CD8-positive, alpha-beta memory T cell (primary cell): ENCODE data around the gene CALHM5. TPM values are rescaled to one million over a fixed set of nuclear protein-coding genes. Genes with fewer than 3 reads are reported as not detected.

Experiments used
- CTCF ChIA-PET: fragments of 350-600 bp; sonication (Branson Sonifier 250); formaldehyde crosslinking; loops from one replicate; lab custom pipeline; 2021; ENCODE audit warnings: antibody characterized with exemption; lab: Charles Lee
- POLR2A ChIA-PET: fragments of 350-600 bp; sonication (Branson Sonifier 250); formaldehyde crosslinking; loops from one replicate; lab custom pipeline; 2021; ENCODE audit warnings: antibody characterized with exemption; lab: Charles Lee
- DNase-seq, 5 donors: peaks; one replicate each; pipeline versions ENCODE4 v3.0.0 to v3.0.0-alpha.2; 2020 to 2022; ENCODE audit warnings: mixed read lengths in 1 of 5
- H3K27ac ChIP-seq: one replicate; pipeline ENCODE4 v1.7.0; 2013; ENCODE audit warnings: low read depth, mild to moderate bottlenecking, low read length, moderate library complexity
- H3K27me3 ChIP-seq: 2 replicates; pipeline ENCODE4 v1.7.0; 2013; ENCODE audit warnings: low read length, mild to moderate bottlenecking; ENCODE audit not compliant: insufficient read depth, poor library complexity, severe bottlenecking
- H3K36me3 ChIP-seq: 2 replicates; pipeline ENCODE4 v1.7.0; 2013; ENCODE audit warnings: mild to moderate bottlenecking, low read length, moderate library complexity; ENCODE audit not compliant: insufficient read depth
- H3K4me1 ChIP-seq: 2 replicates; pipeline ENCODE4 v1.7.0; 2013; ENCODE audit warnings: mild to moderate bottlenecking, low read length, moderate library complexity; ENCODE audit not compliant: insufficient read depth
- H3K4me3 ChIP-seq: 2 replicates; pipeline ENCODE4 v1.7.0; 2013; ENCODE audit warnings: mild to moderate bottlenecking, low read length
- H3K9me3 ChIP-seq: 2 replicates; pipeline ENCODE4 v1.7.0; 2013; ENCODE audit warnings: mild to moderate bottlenecking, low read length
- H3K27ac Mint-ChIP-seq, 8 donors: one replicate each; pipeline ENCODE4 v1.8.0; 2020 to 2021; ENCODE audit warnings: mixed read lengths in 8 of 8, mild to moderate bottlenecking in 6 of 8, inconsistent platforms in 3 of 8, moderate library complexity in 3 of 8
- H3K27me3 Mint-ChIP-seq, 2 donors: one replicate each; pipeline ENCODE4 v1.8.0; 2020 to 2021; ENCODE audit warnings: mixed read lengths in 2 of 2, mild to moderate bottlenecking in 1 of 2, moderate library complexity in 1 of 2
- H3K36me3 Mint-ChIP-seq, 3 donors: one replicate each; pipeline ENCODE4 v1.8.0; 2020 to 2021; ENCODE audit warnings: mixed read lengths in 3 of 3, inconsistent platforms in 1 of 3, mild to moderate bottlenecking in 1 of 3
- H3K4me1 Mint-ChIP-seq, 3 donors: one replicate each; pipeline ENCODE4 v1.8.0; 2020 to 2021; ENCODE audit warnings: mixed read lengths in 3 of 3, inconsistent platforms in 1 of 3, mild to moderate bottlenecking in 1 of 3
- H3K4me3 Mint-ChIP-seq, 7 donors: one replicate each; pipeline ENCODE4 v1.8.0; 2020 to 2021; ENCODE audit warnings: mixed read lengths in 7 of 7, mild to moderate bottlenecking in 6 of 7, moderate library complexity in 4 of 7, inconsistent platforms in 2 of 7
- H3K9me3 Mint-ChIP-seq, 5 donors: one replicate each; pipeline ENCODE4 v1.8.0; 2020 to 2022; ENCODE audit warnings: mixed read lengths in 5 of 5, mild to moderate bottlenecking in 3 of 5, moderate library complexity in 2 of 5, inconsistent platforms in 1 of 5
- polyA plus RNA-seq: library from polyadenylated mRNA; unstranded; fragments of 300-500 nt; fragmentation: Illumina TruSeq; gene quantifications from one replicate; pipeline ENCODE4 v1.2.3, GENCODE V29; 2021
- total RNA-seq, 2 experiments: library from RNA; stranded (reverse); gene quantifications; one replicate each; pipeline ENCODE4 v1.2.3, GENCODE V29; 2021

CALHM5 gene
- total and polyA plus RNA-seq, 3 experiments from 2014 or later, result not detected

DNA sequence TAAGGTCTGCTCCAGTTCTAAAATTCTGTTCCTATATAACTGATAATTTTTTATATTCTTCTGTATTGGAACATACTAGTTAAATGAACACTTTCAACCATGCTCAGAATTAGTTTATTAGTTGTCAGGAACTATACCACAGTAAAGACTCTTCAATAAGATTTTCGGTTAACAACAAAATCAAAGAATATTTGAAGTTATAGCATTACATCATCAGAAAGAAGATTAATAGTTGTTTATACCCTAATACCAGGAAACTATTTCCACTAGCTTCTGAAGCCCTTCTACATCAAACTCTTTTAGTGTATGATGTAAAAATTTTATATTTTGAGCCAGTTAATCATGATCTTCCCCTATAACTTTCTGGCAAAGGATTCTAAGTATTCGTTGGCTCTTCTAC lies 48.7 kb downstream of the CALHM5 start:
- CTCF ChIA-PET, result interaction anchor here (1.0 to 2.0 kb wide), 6 partner anchors 9 to 293 kb away, joined by 3 to 23 read pairs (median 4); partner anchors contain the start of gene RWDD1
- POLR2A ChIA-PET, result no interaction called here
- H3K27me3 Mint-ChIP-seq, result peaks cover 13 to 39% of the 10 kb centered on the region in 2 donors

DNA sequence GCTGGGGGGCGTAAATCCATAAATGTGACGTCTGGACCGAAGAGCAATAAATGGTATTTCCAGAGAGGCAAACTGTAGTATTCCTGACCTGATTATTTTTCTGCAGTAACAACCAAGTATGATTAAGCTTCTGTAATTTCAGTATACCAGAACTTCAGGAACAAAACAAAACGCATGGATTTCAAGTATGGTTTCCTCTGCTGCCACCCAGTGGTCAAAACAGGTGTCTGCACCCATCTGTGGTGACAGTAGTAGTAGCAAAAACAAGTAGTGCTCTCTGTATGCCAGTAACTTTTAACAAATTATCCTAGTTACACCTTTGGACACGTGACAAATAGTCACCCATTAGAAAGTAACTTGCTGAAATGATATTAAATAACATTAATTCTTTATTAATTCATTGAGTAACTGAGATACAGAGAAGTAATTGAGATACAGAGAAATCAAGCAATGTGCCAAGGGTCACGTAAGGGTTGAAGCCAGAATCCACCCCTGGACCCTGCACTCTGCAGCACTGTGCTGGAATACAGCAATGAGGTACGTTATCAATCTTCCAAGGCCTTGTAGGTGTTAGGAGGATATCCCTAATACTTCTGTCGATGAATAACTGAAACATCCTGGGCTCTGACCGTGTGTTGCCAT lies 50.1 kb downstream of the CALHM5 start:
- Mint-ChIP-seq H3K27ac (no peak overlapping the region), H3K4me3 (no peak overlapping the region), H3K27me3 (peaks cover 13 to 34% of the 10 kb centered on the region in 2 donors), H3K4me1 (peaks cover 3 to 9% (median 6%) of the 10 kb centered on the region in 3 donors), H3K9me3 (no peaks in the 10 kb centered on the region), H3K36me3 (no peaks in the 10 kb centered on the region)
- DNase-seq, result peak; percentile 49 to 77 (median 57)
- Histone ChIP-seq H3K9me3 (no peaks in the 10 kb centered on the region), H3K36me3 (no peaks in the 10 kb centered on the region), H3K27ac (no peak overlapping the region), H3K27me3 (peaks cover 7% of the 10 kb centered on the region), H3K4me3 (no peak overlapping the region), H3K4me1 (no peaks in the 10 kb centered on the region)
- CTCF ChIA-PET, result interaction anchor here (0.9 to 2.0 kb wide), 13 partner anchors 8 to 294 kb away, joined by 3 to 23 read pairs (median 4); partner anchors contain the start of genes CALHM4 and RWDD1
- POLR2A ChIA-PET, result no interaction called here

More for the DNA sequence above, 48.7 kb downstream of the CALHM5 start:
- peaks cover 3 to 9% (median 6%) of the 10 kb centered on the region in 3 donors for H3K4me1 Mint-ChIP-seq
- H3K9me3 Mint-ChIP-seq, result no peaks in the 10 kb centered on the region
- no peak for DNase-seq
- no peak overlapping the region for H3K4me3 ChIP-seq
- H3K27ac Mint-ChIP-seq, result no peak overlapping the region
- H3K36me3 Mint-ChIP-seq, result no peaks in the 10 kb centered on the region
- no peak overlapping the region for H3K4me3 Mint-ChIP-seq
- no peak overlapping the region for H3K27ac ChIP-seq
- H3K9me3 ChIP-seq, result no peaks in the 10 kb centered on the region
- H3K27me3 ChIP-seq, result peaks cover 7% of the 10 kb centered on the region
- no peaks in the 10 kb centered on the region for H3K4me1 ChIP-seq
- no peaks in the 10 kb centered on the region for H3K36me3 ChIP-seq

DNA sequence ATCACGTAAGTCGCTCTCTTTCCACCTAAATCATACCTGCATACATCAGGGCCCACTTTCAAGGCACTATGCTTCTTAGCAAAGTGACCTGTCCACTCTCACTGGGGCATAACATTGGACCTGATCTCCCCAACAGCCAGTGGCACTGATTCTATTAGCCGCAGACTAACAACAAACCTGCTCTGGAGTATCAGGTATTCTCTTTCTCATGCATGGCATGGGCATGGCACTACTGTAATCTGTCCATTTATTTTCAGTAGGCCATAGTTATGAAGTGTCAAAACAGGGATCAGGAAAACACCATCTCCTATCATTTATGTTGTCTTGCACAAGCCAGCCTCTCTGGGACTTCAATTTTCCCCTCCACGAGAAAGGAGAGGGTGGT lies 50.6 kb downstream of the CALHM5 start:
- Histone ChIP-seq H3K4me1 (no peaks in the 10 kb centered on the region), H3K36me3 (no peaks in the 10 kb centered on the region), H3K4me3 (no peak overlapping the region), H3K27ac (no peak overlapping the region), H3K9me3 (no peaks in the 10 kb centered on the region), H3K27me3 (peaks cover 7% of the 10 kb centered on the region)
- H3K9me3 Mint-ChIP-seq, result no peaks in the 10 kb centered on the region
- no peaks in the 10 kb centered on the region for H3K36me3 Mint-ChIP-seq
- peaks cover 3 to 9% (median 6%) of the 10 kb centered on the region in 3 donors for H3K4me1 Mint-ChIP-seq
- H3K27ac Mint-ChIP-seq, result no peak overlapping the region
- peaks cover 13 to 34% of the 10 kb centered on the region in 2 donors for H3K27me3 Mint-ChIP-seq
- ChIA-PET POLR2A (no interaction called here), CTCF (interaction anchor here (1.4 to 1.9 kb wide), 3 partner anchors 8 to 21 kb away, joined by 4 to 13 read pairs (median 6); partner anchors contain the start of genes CALHM4 and RWDD1)
- no peak overlapping the region for H3K4me3 Mint-ChIP-seq
- DNase-seq, result no peak

DNA sequence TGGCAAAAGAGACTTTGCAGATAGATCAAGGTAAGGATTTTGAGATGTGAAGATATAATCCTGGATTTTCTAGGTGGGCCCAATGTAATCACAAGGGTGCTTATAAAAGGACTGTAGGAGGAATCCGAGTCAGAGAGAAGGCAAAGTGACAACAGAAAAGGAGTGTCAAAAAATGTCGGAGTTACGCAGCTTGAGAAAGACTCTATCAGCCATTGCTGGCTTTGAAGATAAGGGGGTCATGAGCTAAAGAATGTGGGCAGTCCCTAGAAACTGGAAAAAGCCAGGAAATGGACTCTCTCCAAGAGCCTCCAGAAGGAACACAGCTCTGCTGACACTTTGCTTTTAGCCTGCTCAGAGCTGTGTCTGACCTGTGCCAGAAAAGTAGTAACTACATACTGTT lies 51.2 kb downstream of the CALHM5 start:
- peak overlapping the region; percentile 17 for H3K27ac ChIP-seq
- Mint-ChIP-seq H3K9me3 (no peaks in the 10 kb centered on the region), H3K4me1 (peaks cover 3 to 9% (median 6%) of the 10 kb centered on the region in 3 donors), H3K27ac (no peak overlapping the region), H3K36me3 (no peaks in the 10 kb centered on the region), H3K4me3 (no peak overlapping the region), H3K27me3 (peaks cover 13 to 34% of the 10 kb centered on the region in 2 donors)
- H3K4me3 ChIP-seq, result no peak overlapping the region
- H3K9me3 ChIP-seq, result no peaks in the 10 kb centered on the region
- no peak for DNase-seq
- peaks cover 7% of the 10 kb centered on the region for H3K27me3 ChIP-seq
- CTCF ChIA-PET, result interaction anchor here (1.1 to 1.9 kb wide), 4 partner anchors 9 to 294 kb away, joined by 4 to 13 read pairs (median 7); partner anchors contain the start of genes CALHM4 and RWDD1
- no peaks in the 10 kb centered on the region for H3K4me1 ChIP-seq
- POLR2A ChIA-PET, result interaction anchor here (0.9 kb wide), 1 partner anchor 10 kb away, joined by 3 read pairs; no protein-coding TSS in a partner anchor
- H3K36me3 ChIP-seq, result no peaks in the 10 kb centered on the region

DNA sequence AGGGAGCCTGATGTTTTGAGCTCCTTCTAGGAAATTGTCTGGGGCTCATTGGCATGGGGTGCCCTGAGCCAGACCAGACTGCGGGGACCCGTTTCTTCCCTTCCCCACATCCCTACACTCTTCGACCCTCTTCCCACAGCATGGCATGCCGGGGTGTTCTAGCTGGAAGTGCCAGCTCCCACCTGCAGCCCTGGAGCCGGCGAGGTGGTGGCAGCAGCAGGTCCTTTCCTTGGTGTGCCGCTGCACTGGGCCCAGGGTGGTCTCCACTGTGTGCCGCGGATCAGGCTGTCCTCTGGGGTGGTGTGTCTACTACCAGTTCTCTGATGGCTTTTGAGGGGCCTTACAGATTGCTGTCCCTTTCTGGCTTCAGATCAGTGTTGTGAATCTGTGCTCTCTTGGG lies 52.4 kb downstream of the CALHM5 start:
- Mint-ChIP-seq H3K4me1 (peaks cover 5 to 10% (median 7%) of the 10 kb centered on the region in 3 donors), H3K4me3 (no peak overlapping the region), H3K27me3 (peaks cover 13 to 34% of the 10 kb centered on the region in 2 donors), H3K9me3 (no peaks in the 10 kb centered on the region), H3K36me3 (no peaks in the 10 kb centered on the region), H3K27ac (no peak overlapping the region)
- ChIA-PET CTCF (interaction anchor here (1.1 to 1.9 kb wide), 3 partner anchors 10 to 295 kb away, joined by 4 to 8 read pairs (median 6); partner anchors contain the start of gene CALHM4), POLR2A (interaction anchor here (0.9 kb wide), 1 partner anchor 9 kb away, joined by 3 read pairs; no protein-coding TSS in a partner anchor)
- Histone ChIP-seq H3K36me3 (no peaks in the 10 kb centered on the region), H3K4me3 (no peak overlapping the region), H3K9me3 (no peaks in the 10 kb centered on the region), H3K27ac (no peak overlapping the region), H3K27me3 (peaks cover 7% of the 10 kb centered on the region), H3K4me1 (no peaks in the 10 kb centered on the region)
- no peak for DNase-seq

DNA sequence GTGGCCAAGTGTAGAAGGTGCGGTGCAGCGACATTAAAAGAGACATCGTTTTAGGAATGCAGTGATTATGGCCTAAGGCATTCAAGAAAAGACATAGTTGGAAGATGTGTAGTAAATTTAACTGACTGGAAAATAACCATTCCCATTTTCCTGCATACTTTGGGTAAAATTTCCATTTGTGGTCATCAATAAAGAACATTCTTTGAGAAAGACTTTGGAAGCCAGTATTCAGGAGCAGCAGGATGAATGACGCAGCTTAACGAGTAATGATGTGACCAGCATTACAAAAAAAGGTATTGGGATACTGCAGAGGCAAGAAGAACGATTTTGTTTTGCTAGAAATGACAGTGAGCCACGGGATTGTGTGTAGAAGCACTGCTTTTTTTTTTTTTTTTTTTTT lies 52.9 kb downstream of the CALHM5 start:
- peak overlapping the region in 1 of 7 donors; percentile 43 for H3K4me3 Mint-ChIP-seq
- peaks cover 7% of the 10 kb centered on the region for H3K27me3 ChIP-seq
- CTCF ChIA-PET, result no interaction called here
- no peaks in the 10 kb centered on the region for H3K4me1 ChIP-seq
- peaks cover 13 to 34% of the 10 kb centered on the region in 2 donors for H3K27me3 Mint-ChIP-seq
- POLR2A ChIA-PET, result interaction anchor here (0.6 kb wide), 1 partner anchor 345 kb away, joined by 4 read pairs; no protein-coding TSS in a partner anchor
- peaks cover 8 to 15% (median 9%) of the 10 kb centered on the region in 3 donors for H3K4me1 Mint-ChIP-seq
- no peaks in the 10 kb centered on the region for H3K36me3 Mint-ChIP-seq
- no peaks in the 10 kb centered on the region for H3K9me3 ChIP-seq
- H3K4me3 ChIP-seq, result no peak overlapping the region
- DNase-seq, result no peak
- no peak overlapping the region for H3K27ac ChIP-seq
- H3K27ac Mint-ChIP-seq, result no peak overlapping the region
- no peaks in the 10 kb centered on the region for H3K36me3 ChIP-seq
- H3K9me3 Mint-ChIP-seq, result no peaks in the 10 kb centered on the region

GRCh38 chr6:116564921-116565872 lies 53.8 kb downstream of the CALHM5 start:
- H3K4me3 Mint-ChIP-seq, result peak overlapping the region in 6 of 7 donors; percentile 11 to 63 (median 44)

More at GRCh38 chr6:116564921-116565872, 53.8 kb downstream of the CALHM5 start:
- Mint-ChIP-seq H3K36me3 (no peaks in the 10 kb centered on the region), H3K27me3 (peaks cover 13 to 34% of the 10 kb centered on the region in 2 donors), H3K4me1 (peaks cover 13 to 22% (median 13%) of the 10 kb centered on the region in 3 donors), H3K27ac (peak overlapping the region in 2 of 8 donors; percentile 23 to 38), H3K9me3 (no peaks in the 10 kb centered on the region)
- H3K4me1 ChIP-seq, result peaks cover 5% of the 10 kb centered on the region
- H3K4me3 ChIP-seq, result no peak overlapping the region
- POLR2A ChIA-PET, result interaction anchor here (0.6 kb wide), 1 partner anchor 346 kb away, joined by 4 read pairs; no protein-coding TSS in a partner anchor
- H3K9me3 ChIP-seq, result no peaks in the 10 kb centered on the region
- CTCF ChIA-PET, result interaction anchor here (0.9 kb wide), 1 partner anchor 277 kb away, joined by 5 read pairs; no protein-coding TSS in a partner anchor
- no peak overlapping the region for H3K27ac ChIP-seq
- DNase-seq, result peak in 4 of 5 donors; percentile 5 to 46 (median 17)
- H3K36me3 ChIP-seq, result no peaks in the 10 kb centered on the region
- H3K27me3 ChIP-seq, result peaks cover 7% of the 10 kb centered on the region
